ENCODE measurements around the gene NFATC2. TPM values are rescaled to one million over a fixed set of nuclear protein-coding genes. Genes with fewer than 3 reads are reported as not detected.
A peak's percentile ranks its signal among the peaks of the same experiment; 100 is the strongest.

NFATC2 gene
- total and polyA plus RNA-seq, 2 of the 4 experiments (the other 2 are of a cell fraction) = 0.18 to 0.38 TPM

- intact Hi-C loops (cut with micrococcal nuclease) = no loop called here
- peak overlapping the region; percentile 59; the same call in 2 of the 3 replicates for H2BK15ac ChIP-seq (ENCODE audit: low read depth, low read length)
- peak overlapping the region; percentile 57 for H4K91ac ChIP-seq (ENCODE audit: insufficient read depth, low read depth, low read length)
- ChIA-PET POLR2A (ENCODE audit: unreplicated experiment) (no interaction called here), CTCF (interaction anchor here (2.5 kb wide), 1 partner anchor 366 kb away, joined by 5 read pairs; no protein-coding TSS in a partner anchor)
- peak overlapping the region; percentile 50; the same call in 1 of the 2 replicates for H3K23ac ChIP-seq (ENCODE audit: low read depth, low read length)
- H4K5ac ChIP-seq (ENCODE audit: low read depth, low read length) = peak overlapping the region; percentile 49; the same call in 1 of the 2 replicates
- peak overlapping the region; percentile 62 to 75; a peak in 3 of 4 replicates for H4K8ac ChIP-seq (ENCODE audit: low read depth in 2 of 2, low read length in 2 of 2)
- H3K9me3 ChIP-seq (ENCODE audit: control insufficient read depth, insufficient read depth, low read length) = no peaks in the 10 kb centered on the region
- H3K4me1 ChIP-seq (ENCODE audit: control insufficient read depth, insufficient read depth, low read length) = peaks cover 30% of the 10 kb centered on the region
- H3K9me1 ChIP-seq (ENCODE audit: insufficient read depth, low read length) = peaks cover 39% of the 10 kb centered on the region
- H3K9ac ChIP-seq (ENCODE audit: low read depth, low read length) = no peak overlapping the region
- peak overlapping the region; percentile 80 for H2AK5ac ChIP-seq (ENCODE audit: low read depth, low read length)
- peak overlapping the region; percentile 86 for H3K14ac ChIP-seq (replicated peaks; ENCODE audit: low read depth, low read length)
- no peak for TF ChIP-seq NFE2L2 (IDR thresholded peaks at IDR 0.05; ENCODE audit: low read depth, low read length)
- no peak for TF ChIP-seq USF2 (IDR thresholded peaks at IDR 0.05; ENCODE audit: low read depth, low read length)
- no peak; the same call in 1 of the 2 replicates for TF ChIP-seq POLR2A (IDR thresholded peaks at IDR 0.05; ENCODE audit: low read depth, low read length)
- no peak for TF ChIP-seq RCOR1 (IDR thresholded peaks at IDR 0.05; ENCODE audit: insufficient replicate concordance, low read length)
- TF ChIP-seq CTCF (conservative IDR thresholded peaks at IDR 0.05; ENCODE audit: low read depth, low read length) = no peak
- no peak for TF ChIP-seq MXI1 (IDR thresholded peaks at IDR 0.05; ENCODE audit: borderline replicate concordance, low read depth, low read length)
- TF ChIP-seq RFX5 (IDR thresholded peaks at IDR 0.05; ENCODE audit: low read depth, low read length) = no peak
- TF ChIP-seq CEBPB (IDR thresholded peaks at IDR 0.05; ENCODE audit: low read depth, low read length) = no peak
- no peak for TF ChIP-seq SMC3 (IDR thresholded peaks at IDR 0.05; ENCODE audit: low read depth, low read length)
- no peak for TF ChIP-seq CHD1 (IDR thresholded peaks at IDR 0.05; ENCODE audit: low read depth, low read length)
- TF ChIP-seq FOS (IDR thresholded peaks at IDR 0.05; ENCODE audit: low read depth, low read length) = no peak
- no peak for TF ChIP-seq ELK1 (IDR thresholded peaks at IDR 0.05; ENCODE audit: borderline replicate concordance, low read depth, low read length)
- TF ChIP-seq MAZ (IDR thresholded peaks at IDR 0.05; ENCODE audit: borderline replicate concordance, low read depth, low read length) = no peak
- TF ChIP-seq BHLHE40 (IDR thresholded peaks at IDR 0.05; ENCODE audit: low read depth, low read length) = no peak
- TF ChIP-seq RAD21 (IDR thresholded peaks at IDR 0.05; ENCODE audit: low read length) = no peak
- no peak for TF ChIP-seq MAFK (IDR thresholded peaks at IDR 0.05; ENCODE audit: low read depth, low read length)
- H4K20me1 ChIP-seq (ENCODE audit: insufficient read depth, low read length) = no peaks in the 10 kb centered on the region
- no TSS peak for BruUV-seq (replicated peaks)
- no peak overlapping the region for H2AK9ac ChIP-seq (replicated peaks; ENCODE audit: low read depth, low read length, poor library complexity)
- peaks cover 0 to 32% of the 10 kb centered on the region in 2 experiments; a peak in 2 of 4 replicates for H3K79me1 ChIP-seq (ENCODE audit: low read depth in 1 of 2, low read length in 2 of 2)
- H3K36me3 ChIP-seq (ENCODE audit: control insufficient read depth, insufficient read depth, low read length) = no peaks in the 10 kb centered on the region
- peak overlapping the region; percentile 51; the same call in 1 of the 2 replicates for H3K18ac ChIP-seq (ENCODE audit: low read depth, low read length)
- no peak overlapping the region for H2AFZ ChIP-seq (replicated peaks; ENCODE audit: low read length, poor library complexity)
- H3K27ac ChIP-seq (ENCODE audit: insufficient read depth, low read length) = peak overlapping the region; percentile 12; the same call in 1 of the 2 replicates
- peak overlapping the region; percentile 85 for H2BK120ac ChIP-seq (ENCODE audit: low read depth, low read length)
- H3K4me2 ChIP-seq (ENCODE audit: low read depth, low read length) = no peak overlapping the region
- in situ Hi-C loops (cut with MboI; ENCODE audit: low sequenced_read_pairs) = no loop called here
- dilution Hi-C loops (cut with HindIII; ENCODE audit: low sequenced_read_pairs, unreplicated experiment) = no loop called here
- H3K27me3 ChIP-seq (ENCODE audit: control insufficient read depth, insufficient read depth, low read length) = no peaks in the 10 kb centered on the region
- no peak overlapping the region for H3K4me3 ChIP-seq (ENCODE audit: insufficient read depth, low read depth, low read length)
- H3K56ac ChIP-seq (ENCODE audit: extremely low read depth, insufficient read depth, low read length) = 0 out of 2 replicates have a peak overlapping the region, but pooled peaks have one; percentile 22
- H3K4ac ChIP-seq (ENCODE audit: low read depth, low read length) = peak overlapping the region; percentile 95
- WGBS, 2 experiments (ENCODE audit: extremely low coverage in 2 of 2, insufficient read length in 1 of 2) = no CpG with 5 or more reads among the region's 4 CpGs
- no peak for ATAC-seq (ENCODE audit: low read depth)
- no peak for DNase-seq
- H2BK5ac ChIP-seq (ENCODE audit: low read depth, low read length, poor library complexity, severe bottlenecking) = peak overlapping the region; percentile 59
- H2BK20ac ChIP-seq (ENCODE audit: low read depth, low read length) = peak overlapping the region; percentile 98
Measured at GRCh38 chr20:51353491-51353890, 189.0 kb downstream of the NFATC2 start.

All from IMR-90 (cell line).